ENCODE data around the gene NANOS2. TPM values are rescaled to one million over a fixed set of nuclear protein-coding genes. Genes with fewer than 3 reads are reported as not detected.

NANOS2 gene
- total and polyA plus RNA-seq, 2 of the 13 experiments (the other 11 are each of a cell fraction or from before 2014, with no cell fraction given): not detected

- TF ChIP-seq ARID5B (CRISPR knock-in tag; IDR thresholded peaks at IDR 0.05) (peak; percentile 30; the same call in 1 of the 2 replicates), E2F2 (CRISPR knock-in tag; IDR thresholded peaks at IDR 0.05; ENCODE audit: borderline replicate concordance) (peak; percentile 54; the same call in 1 of the 2 replicates), GLMP (CRISPR knock-in tag; IDR thresholded peaks at IDR 0.05; ENCODE audit: borderline replicate concordance) (no peak), TMF1 (CRISPR knock-in tag; IDR thresholded peaks at IDR 0.05; ENCODE audit: low read depth) (0 out of 2 replicates have a peak, but pooled peaks have one; percentile 82), ARNT2 (CRISPR knock-in tag; IDR thresholded peaks at IDR 0.05; ENCODE audit: low read depth) (peak; percentile 75; the same call in 1 of the 2 replicates), HNRNPLL (IDR thresholded peaks at IDR 0.05; ENCODE audit: low read depth, low read length, poor library complexity, severe bottlenecking) (peak; percentile 83), BCL6 (CRISPR knock-in tag; IDR thresholded peaks at IDR 0.05) (peak; percentile 57), MEF2D (CRISPR knock-in tag; IDR thresholded peaks at IDR 0.05) (0 out of 2 replicates have a peak, but pooled peaks have one; percentile 37), PAXIP1 (CRISPR knock-in tag; conservative IDR thresholded peaks at IDR 0.05) (no peak), MBNL3 (CRISPR knock-in tag; conservative IDR thresholded peaks at IDR 0.05) (no peak), ZNF740 (CRISPR knock-in tag; IDR thresholded peaks at IDR 0.05) (no peak), ZNF451 (CRISPR knock-in tag; IDR thresholded peaks at IDR 0.05) (no peak), REPIN1 (CRISPR knock-in tag; IDR thresholded peaks at IDR 0.05; ENCODE audit: borderline replicate concordance, low read depth) (peak; percentile 73; the same call in 1 of the 2 replicates)
Observed at GRCh38 chr19:45927565-45928261, 13.1 kb upstream of the NANOS2 start (continued).

Measured in HepG2 (cell line).